Endometrial microvascular endothelial cells (primary cell): ENCODE results near the gene AGTRAP. TPM values are rescaled to one million over a fixed set of nuclear protein-coding genes. Genes with fewer than 3 reads are reported as not detected.

Source experiments
- in situ Hi-C: cut with HindIII; loops from 2 replicates; pipeline ENCODE4 v1.10.0; 2017; ENCODE audit warnings: low sequenced_read_pairs, low pct_unique_long_range_greater_than_20kb; ENCODE audit errors: inconsistent ontology term
- total RNA-seq: library from RNA; depleted of rRNA; stranded (reverse); fragments of >200 nt; gene quantifications from one replicate; pipeline ENCODE4 v1.2.3, GENCODE V29; 2015; ENCODE audit errors: inconsistent ontology term

Gene AGTRAP
- total RNA-seq, 1 donor from 2014 or later: 79.3 TPM

DNA sequence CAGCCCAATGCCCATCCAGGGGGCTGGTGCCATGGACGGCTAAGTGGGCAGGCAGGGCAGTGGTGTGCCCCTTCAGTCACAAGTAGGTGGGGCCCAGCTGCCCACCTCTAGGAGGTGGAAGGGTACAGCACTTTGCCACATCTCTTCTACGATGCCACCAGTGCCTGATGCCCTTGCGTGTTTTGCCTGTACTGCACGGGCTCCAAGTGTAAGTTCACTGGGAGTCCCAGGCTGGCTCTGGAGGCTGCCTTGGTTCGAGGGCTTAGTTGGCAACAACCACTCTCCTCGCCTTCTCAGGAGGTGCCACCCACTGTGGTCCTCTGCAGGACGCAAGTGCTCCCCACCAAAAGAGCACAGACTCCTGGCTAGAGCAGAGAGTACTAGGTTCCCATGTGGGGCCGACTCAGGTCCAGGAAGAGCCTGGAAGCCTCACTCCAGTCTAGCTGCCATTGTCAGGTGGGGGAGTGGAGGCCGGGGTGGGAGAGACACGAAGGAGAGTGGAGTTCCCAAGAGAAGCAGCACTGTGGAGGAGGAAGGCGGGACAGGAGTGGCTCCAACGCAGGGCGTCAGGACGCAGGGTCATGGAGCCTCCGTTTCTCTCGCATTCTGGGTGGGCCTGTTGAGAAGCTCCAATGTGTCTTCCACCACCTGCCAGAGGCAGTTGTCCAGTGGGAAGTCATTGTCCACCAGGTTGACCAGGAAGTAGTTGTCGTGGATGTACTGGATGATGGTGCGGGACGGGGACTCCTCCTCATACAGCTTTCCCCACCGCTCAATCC lies 54.4 kb downstream of the AGTRAP start:
- in situ Hi-C loops: no loop called here

DNA sequence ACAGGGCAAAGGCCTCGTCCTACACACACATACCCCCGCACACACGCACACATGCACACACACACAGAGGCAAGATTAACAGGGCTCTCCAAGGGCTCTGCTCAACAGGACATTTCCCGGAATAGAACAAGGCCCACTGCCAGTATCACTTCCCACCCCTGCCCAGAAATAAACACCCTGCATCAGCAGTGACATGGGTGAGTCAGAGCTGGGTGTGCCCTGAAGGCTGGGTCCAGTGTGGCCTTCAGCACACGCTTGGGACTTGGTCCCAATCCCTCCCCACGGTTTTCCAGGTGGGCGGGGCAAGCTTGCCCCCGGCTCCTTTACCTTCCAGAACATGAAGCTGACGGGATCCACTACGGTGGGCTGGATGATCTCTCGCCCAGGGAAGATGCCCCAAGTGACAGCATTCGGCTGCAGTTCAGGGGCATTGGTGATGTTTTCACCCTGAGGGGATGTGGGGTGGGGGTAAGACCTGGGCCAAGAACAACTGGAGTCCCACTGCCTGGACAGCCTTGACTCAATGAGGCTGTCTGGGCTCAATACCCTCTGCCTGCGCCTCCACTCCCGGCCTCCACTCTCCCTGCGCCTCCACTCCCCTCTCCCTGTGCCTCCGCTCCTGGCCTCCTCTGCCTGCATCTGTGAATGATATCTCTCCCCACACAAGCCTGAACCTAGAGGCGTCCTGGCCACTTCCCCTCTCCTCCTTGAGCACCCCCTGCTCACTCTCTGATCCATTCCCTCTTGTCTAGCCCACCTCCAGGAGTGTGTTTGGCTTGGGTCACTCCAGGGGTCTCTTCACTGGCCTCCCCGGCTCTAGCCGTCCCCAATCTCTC lies 55.2 kb downstream of the AGTRAP start:
- in situ Hi-C loops: no loop called here

DNA sequence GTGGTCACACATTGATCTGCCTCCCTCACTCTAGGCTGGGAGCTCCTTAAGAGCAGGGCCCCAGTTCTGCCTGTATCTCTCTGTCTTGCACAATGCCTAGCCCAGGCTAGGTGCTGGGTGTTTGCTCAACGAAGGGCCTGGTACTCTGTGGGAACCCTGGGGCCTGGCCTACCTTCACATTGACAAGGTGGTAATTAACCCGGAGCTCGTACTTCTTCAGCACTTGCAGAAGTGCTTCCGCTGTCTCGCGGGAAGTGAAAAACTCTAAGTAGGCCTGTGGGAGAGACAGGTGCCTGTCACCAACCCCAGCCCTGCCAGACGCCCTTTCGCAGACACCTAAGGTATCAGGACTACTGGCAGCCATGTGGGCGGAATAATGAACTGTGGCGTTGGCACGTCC lies 56.2 kb downstream of the AGTRAP start:
- in situ Hi-C loops: no loop called here

DNA sequence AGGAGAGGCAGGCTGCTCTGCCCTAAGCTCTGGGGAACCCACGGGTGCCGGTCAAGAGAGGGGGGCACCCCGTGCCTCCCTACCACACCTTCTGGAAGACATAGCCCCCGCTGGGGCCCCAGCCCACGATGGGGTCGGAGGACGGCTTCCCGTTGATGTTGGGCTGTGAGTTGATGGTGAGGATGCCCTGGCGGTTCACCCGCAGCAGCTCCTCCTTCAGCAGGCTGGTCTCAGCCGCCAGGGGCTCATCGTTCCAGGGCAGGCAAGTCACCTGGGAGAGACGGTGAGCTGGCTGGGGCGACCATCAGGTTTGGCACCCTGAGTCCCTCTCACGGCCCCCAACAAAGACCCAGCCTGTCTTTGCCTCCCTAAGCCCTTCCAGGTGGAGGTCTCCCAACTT lies 57.9 kb downstream of the AGTRAP start:
- in situ Hi-C loops: no loop called here

DNA sequence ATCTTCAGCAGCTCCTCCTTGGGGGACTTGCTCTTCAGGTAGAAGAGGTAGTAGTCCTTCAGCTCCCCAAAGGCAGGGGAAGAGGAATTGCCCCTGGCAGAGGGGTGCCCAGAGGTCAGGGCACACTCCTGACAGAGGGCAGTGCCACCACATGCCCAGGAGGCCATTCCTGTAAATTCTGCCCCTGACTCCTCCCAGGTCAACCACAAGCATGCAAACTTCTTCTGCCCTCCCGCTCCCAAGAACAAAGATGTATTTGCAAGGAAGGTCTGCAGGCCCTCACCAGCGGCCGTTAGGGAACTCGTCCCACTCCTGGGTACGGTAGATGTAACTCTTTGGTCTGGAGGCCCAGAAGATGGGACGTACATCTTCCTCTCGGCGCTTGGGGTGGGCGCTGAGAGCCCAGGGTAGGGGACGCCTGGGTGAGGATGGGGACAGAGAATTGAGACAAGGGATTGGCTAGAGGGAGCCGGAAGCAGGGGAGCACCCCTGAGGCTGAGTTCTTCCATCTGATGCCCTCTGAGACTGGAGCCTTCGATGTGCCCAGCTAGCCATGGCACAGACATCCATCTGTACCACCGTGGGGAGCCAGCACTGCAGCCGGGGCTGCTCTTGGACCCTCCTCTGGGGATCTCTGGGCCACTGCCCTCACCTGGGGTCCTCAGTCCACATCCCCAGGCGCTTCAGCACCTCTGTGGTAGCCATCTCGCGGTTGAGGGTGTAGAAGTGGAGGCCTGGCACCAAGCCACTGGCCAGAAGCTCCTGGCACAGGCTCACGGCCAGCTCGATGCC lies 58.7 kb downstream of the AGTRAP start:
- in situ Hi-C loops: no loop called here

DNA sequence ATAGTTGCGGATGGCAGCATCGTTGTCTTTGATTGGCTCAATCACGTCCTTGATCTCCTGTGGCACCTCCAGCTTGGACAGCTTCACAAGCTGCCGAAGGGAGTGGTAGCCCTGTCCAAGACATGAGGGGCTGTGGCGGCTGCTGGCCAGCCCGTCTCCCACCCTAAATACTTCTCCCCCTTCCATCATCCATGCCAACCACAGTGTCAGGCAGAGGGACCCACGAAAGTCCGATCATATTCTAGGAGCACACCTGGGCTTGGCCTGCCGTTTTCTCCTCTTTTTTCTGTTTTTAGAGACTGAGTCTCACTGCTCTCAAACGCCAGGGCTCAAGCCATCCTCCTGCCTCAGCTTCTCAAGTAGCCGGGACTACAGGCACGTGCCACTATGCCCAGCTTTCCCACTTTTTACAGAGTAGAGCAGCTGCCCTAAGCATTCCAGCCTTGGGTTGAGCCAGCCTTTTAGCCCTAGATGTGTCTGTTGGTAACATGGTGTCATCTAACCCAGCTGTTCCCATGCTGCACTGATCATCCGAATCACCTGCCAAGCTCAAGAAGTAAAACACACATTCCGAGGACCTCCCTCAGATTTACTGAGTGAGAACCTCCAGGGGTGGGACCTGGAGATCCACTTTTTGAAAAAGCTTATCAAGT lies 59.4 kb downstream of the AGTRAP start:
- in situ Hi-C loops: no loop called here

DNA sequence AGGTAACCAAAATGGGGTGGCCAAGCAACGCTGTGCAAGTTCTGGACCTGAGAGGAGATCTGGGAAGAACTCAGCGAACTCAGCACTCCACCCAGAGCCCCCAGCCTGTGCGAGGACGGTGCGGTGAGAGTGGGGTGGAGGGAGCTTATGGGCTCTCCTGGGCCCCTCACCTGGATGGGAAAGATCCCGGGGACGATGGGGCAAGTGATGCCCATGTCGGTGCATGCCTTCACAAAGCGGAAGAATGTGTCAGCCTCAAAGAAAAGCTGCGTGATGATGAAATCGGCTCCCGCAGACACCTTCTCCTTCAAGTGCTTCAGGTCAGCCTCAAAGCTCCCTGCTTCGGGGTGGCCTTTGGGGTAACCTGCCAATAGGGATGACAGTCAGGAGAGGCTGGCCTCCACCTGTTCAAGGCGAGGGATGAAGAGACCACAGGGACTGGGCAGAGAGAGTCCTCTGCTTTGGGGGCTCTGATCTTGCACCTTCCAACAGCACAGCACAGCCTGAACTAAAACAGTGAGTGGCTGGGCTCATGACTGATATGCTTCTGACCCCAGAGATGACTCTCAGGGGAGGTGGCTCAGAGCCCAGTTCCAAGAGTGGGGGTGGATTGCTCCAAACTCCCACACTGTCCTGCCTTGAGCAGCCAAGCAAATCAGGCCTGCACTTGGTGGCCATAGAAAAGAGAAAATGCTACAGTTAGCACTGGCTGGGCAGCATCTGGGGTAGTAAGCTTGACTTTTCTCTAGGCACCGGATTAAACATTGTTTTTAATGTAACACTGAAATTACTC lies 60.3 kb downstream of the AGTRAP start:
- in situ Hi-C loops: no loop called here

DNA sequence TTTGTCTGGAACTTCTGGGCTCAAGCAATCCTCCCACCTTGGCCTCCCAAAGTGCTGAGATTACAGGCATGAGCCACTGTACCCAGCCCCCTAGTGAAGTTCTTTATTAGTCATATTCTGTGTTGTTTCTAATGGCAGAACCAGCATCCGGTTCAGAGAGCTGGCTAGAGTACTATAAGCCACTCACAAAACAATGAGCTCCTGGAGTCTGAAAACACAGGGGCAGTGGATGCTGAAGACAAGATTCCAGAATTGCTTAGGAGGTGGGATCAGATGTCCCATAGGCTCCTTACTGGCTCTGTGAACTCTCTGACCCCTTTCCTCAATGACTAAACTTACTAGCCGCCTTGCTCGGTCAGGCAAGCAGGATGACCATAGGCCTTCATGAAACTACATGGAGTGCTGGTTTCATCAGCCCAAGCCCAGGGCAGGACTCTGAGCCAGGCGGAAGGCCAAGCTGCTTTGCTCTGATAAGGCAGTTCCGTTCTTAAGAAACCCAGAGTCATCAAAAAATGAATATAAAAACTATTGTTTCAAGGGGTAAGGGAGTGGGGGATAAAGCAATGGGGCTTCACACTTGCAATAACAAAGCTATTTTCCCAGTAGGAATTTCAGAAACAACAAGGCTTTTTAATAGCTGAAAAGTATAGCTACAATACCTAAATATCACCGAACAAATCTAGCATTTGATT lies 61.7 kb downstream of the AGTRAP start:
- in situ Hi-C loops: no loop called here

DNA sequence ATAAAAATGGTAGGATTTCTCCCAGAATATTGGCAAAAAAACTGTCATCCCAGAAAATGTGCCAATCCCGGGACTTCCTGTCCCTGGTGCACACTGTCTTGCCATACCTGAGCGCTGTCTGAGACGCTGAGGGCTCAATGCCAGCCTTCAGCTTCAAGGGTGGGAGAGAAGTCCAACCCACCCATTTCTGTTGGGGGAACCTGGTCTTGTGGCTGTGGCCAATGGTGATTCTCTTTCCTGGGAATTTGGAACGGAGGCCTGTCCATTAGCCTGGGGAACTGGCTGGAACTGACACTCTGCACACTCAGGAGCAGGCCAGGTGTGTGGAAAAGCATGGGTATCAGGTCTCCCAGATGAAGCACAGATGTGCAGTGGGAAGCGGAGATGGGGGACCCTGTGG lies 63.2 kb downstream of the AGTRAP start:
- in situ Hi-C loops: no loop called here

DNA sequence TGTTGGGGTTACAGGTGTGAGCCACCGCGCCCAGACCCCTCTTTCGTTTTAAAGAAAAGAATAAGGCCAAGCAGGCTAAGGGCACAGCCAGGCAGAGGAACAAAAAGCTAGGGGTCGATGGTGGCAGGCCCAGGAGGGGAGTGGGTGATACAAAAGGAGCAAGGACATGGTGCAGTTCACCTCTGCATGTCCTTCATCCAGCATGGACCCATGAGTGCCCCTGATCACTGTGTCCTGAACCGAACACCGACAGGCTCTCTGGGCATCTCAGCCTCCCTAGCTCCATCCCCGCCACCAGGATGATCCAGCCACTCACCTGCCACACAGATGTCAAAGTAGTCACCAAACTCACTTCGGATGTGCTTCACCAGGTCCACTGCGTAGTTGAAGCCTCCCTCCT lies 64.0 kb downstream of the AGTRAP start:
- in situ Hi-C loops: no loop called here

DNA sequence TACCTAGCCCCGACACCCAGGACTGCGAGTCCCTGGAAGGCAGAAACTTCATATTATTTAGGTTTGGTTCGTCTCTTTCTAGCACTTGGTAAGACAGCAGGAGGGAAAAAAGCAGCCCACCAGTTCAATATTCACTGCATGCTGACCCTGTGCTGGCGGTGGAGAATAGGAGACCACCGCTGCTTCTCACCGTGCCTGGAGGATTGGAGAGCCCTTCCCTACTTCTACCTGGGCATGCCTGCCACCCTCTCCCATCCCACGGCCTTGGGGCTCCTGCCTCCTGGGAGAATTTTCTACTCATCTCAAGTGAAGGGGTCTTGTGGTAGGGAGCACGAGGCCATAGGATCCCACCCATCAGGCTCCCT lies 64.4 kb downstream of the AGTRAP start:
- in situ Hi-C loops: no loop called here

Other genes with a start within 250 kb of the AGTRAP start
- not detected for gene FBXO2, start 81.7 kb upstream of the AGTRAP start, total RNA-seq
- 8.5 TPM for gene FBXO44, start 81.3 kb upstream of the AGTRAP start, total RNA-seq
- 3.8 TPM for gene FBXO6, start 71.9 kb upstream of the AGTRAP start, total RNA-seq
- 43.9 TPM for gene MAD2L2, start 55.0 kb upstream of the AGTRAP start, total RNA-seq
- gene DRAXIN, start 44.4 kb upstream of the AGTRAP start, total RNA-seq: not detected
- gene C1orf167, start 26.1 kb downstream of the AGTRAP start, total RNA-seq: not detected
- 19.0 TPM for gene MTHFR, start 69.8 kb downstream of the AGTRAP start, total RNA-seq
- 4.5 TPM for gene CLCN6, start 70.1 kb downstream of the AGTRAP start, total RNA-seq
- gene NPPA, start 111.6 kb downstream of the AGTRAP start, total RNA-seq: not detected
- gene NPPB, start 122.8 kb downstream of the AGTRAP start, total RNA-seq: not detected
- gene KIAA2013, start 190.3 kb downstream of the AGTRAP start, total RNA-seq: 113 TPM
- gene PLOD1, start 198.6 kb downstream of the AGTRAP start, total RNA-seq: 394 TPM
- 142 TPM for gene MFN2, start 244.3 kb downstream of the AGTRAP start, total RNA-seq